ENCODE results near the gene SPATA33. TPM values are rescaled to one million over a fixed set of nuclear protein-coding genes. Genes with fewer than 3 reads are reported as not detected.

The SPATA33 gene
- total RNA-seq (2014; rRNA removed; shearing (Covaris generic)), result 0.85 and 1.0 TPM in 2 replicates
- 3.6 and 4.7 TPM in 2 replicates for polyA plus RNA-seq (2015; cell fraction: cytosol; rRNA removed)
- polyA plus RNA-seq (2015; cell fraction: nucleus; rRNA removed), result 19.0 and 21.7 TPM in 2 replicates

GRCh38 chr16:89657442-89658220, at the start of gene SPATA33, which contains the start of gene CHMP1A:
SPATA33 (plus strand) TSS chr16:89657836; CDS start chr16:89657912, 76 bp downstream.
CHMP1A (minus strand) TSS chr16:89657708; CDS start chr16:89657588, 120 bp downstream.
- DNase-seq (ENCODE audit: low read depth, low spot score), result peak; percentile 75
- in situ Hi-C loops (cut with HindIII; ENCODE audit: low pct_unique_long_range_greater_than_20kb, low sequenced_read_pairs), result no loop called here

DNA sequence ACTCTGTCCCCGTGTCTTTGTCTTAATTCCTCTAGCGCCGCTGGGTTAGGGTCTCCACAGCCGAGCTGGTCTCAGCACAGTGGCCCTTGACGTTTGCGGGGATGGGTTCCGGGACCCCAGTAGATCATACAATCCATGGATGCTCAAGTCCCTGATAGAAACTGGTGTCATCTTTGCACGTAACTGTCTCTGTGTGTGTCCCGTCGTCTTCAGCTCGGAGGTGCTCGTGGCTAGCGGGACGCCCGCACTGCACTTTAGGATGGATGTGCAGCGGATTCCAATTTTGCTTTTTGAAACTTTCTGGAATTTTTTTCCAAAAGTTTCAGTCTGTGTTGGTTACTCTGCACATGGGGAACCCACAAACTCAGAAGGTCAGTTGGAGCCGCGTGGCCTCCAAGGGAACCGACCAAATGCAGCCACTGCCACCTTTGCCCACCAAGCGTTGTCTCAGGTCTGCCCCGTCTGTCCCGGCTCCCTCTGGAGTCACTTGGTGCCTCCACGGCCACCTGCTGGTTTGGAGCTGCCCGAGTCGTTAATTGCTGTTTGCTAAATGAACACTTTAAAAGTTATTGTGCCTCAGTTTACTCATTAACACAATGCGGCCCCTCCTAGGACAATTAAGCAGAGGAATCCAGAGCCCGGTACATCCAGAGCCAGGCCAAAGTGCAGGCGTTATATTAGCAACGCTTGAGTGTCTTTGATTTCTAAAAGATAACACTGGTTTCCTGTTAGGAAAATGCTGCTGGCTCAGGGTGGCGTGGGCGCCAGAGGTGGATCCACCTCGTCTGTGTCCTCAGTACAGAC, 49.5 kb upstream of the SPATA33 start:
- in situ Hi-C loops (cut with HindIII; ENCODE audit: low pct_unique_long_range_greater_than_20kb, low sequenced_read_pairs), result no loop called here
- no peak for DNase-seq (ENCODE audit: low read depth, low spot score)

GRCh38 chr16:89610108-89610453, 47.6 kb upstream of the SPATA33 start:
- in situ Hi-C loops (cut with HindIII; ENCODE audit: low pct_unique_long_range_greater_than_20kb, low sequenced_read_pairs), result no loop called here

DNA sequence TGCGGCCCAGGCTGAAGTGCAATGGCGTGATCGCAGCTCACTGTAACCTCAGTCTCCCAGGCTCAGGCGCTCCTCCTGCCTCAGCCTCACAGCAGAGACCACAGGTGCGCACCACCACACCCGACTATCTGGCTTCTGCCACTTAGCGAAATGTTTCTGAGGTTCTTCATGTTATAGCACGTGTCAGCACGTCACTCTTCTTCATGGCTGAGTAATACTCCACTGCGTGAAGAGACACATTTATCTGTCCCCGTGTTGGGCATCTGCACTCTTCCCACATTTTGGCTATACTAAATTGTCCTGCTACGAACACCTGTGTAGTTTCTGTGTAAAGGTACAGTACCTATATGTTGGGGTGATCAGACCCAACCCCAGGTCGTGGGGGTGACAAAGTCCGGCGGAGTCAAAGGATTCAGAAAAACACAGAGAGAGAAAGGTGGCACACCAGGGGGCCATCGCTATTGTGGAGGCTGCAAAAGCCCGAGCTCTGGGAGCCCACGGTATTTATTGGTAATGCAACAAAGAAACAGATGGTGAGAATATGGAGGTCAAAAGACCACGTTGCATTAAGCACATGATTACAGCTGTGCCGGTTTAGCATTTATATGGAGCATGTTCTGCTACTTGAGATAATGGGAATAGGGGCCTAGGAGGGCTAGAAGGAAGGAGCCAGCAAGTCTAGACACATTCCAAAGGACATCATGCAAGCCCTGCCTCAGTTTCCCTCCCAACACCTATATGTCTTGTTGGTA, 45.0 kb upstream of the SPATA33 start:
- in situ Hi-C loops (cut with HindIII; ENCODE audit: low pct_unique_long_range_greater_than_20kb, low sequenced_read_pairs), result no loop called here
- no peak for DNase-seq (ENCODE audit: low read depth, low spot score)

More at GRCh38 chr16:89610108-89610453, 47.6 kb upstream of the SPATA33 start:
- DNase-seq (ENCODE audit: low read depth, low spot score), result no peak

GRCh38 chr16:89613231-89613953, 44.2 kb upstream of the SPATA33 start, which contains the start of gene DPEP1:
DPEP1 (plus strand) TSS chr16:89613642; CDS start chr16:89630411, 16,769 bp downstream.
- no peak for DNase-seq (ENCODE audit: low read depth, low spot score)
- in situ Hi-C loops (cut with HindIII; ENCODE audit: low pct_unique_long_range_greater_than_20kb, low sequenced_read_pairs), result no loop called here

DNA sequence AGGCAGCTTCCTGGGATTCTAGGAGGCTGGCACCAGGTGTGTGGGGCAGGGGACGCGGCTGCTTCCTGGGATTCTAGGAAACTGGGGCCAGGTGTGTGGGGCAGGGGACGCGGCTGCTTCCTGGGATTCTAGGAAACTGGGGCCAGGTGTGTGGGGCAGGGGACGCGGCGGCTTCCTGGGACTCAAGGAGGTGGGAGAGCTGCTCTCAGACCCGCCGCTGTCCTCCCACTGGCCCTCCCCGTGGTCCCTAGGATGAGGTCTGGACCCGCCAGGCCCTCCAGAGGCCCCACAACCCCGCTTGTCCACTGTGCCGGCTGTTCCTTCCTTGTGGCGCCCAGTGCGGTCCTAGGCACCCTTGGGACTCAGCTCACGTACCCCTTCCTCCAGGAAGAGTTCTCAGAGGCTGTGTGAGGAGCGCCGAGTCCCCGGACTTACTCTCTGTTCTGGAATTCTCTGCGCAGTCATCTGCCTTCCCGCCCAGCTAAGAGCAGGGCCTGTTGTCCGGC, 43.6 kb upstream of the SPATA33 start:
- in situ Hi-C loops (cut with HindIII; ENCODE audit: low pct_unique_long_range_greater_than_20kb, low sequenced_read_pairs), result no loop called here
- DNase-seq (ENCODE audit: low read depth, low spot score), result no peak

DNA sequence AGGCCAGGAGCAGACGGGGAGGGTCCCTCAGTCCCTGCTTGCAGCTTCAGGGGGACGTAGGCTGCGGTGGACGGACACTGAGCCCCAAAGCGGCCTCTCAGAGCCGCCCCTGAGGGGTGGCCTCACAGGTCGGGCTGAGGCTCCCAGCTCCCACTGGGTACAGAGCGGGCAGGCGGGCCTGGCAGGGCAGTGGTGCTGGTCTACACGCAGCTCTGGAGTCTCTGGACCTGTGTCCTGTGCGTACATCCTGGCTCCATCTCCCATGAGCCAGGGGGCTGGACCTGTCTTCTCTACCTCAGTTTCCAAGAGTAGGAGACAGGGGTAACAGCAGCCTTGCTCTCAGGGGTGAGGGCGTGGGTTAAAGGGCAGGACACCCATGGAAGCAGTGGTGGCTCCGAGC, 42.5 kb upstream of the SPATA33 start:
- no peak for DNase-seq (ENCODE audit: low read depth, low spot score)
- in situ Hi-C loops (cut with HindIII; ENCODE audit: low pct_unique_long_range_greater_than_20kb, low sequenced_read_pairs), result no loop called here

DNA sequence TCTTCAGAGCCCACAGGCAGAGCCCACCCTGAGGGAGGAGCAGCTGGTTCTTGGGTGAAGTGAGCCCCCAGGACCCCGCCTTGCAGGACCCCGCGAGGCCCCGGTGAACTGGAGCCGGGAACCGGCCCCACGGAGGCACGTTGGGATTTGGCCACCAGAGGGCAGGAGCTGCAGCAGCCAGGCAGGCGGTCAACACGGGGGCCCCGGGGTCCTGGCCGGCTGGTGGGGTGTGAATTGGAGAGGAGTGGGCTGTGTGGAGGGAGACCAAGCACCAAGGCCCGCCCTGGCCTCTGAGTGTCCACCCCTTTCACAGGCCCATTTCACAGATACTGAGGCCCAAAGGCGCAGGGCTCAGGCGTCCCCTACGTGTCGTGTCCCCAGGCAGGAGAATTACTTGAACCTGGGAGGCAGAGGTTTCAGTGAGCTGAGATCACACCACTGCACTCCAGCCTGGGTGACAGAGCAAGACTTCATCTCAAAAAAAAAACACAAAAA, 42.0 kb upstream of the SPATA33 start:
- in situ Hi-C loops (cut with HindIII; ENCODE audit: low pct_unique_long_range_greater_than_20kb, low sequenced_read_pairs), result no loop called here
- no peak for DNase-seq (ENCODE audit: low read depth, low spot score)

DNA sequence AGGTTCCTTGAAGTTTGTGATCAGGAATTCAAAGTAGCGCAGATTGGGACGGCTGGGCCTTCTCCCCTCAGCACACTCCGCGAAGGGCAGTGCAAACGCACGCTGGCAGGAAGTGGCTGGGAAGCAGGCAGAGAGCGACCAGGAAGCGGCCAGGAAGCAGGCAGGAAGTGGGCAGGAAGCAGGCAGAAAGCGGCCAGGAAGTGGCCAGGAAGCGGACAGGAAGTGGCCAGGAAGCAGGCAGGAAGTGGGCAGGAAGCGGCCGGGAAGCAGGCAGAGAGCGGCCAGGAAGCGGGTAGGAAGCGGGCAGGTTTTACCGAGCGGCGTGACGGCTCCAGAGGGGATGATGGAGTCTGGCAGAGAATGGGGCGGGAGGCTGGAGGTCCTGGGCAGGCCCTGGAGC, 41.0 kb upstream of the SPATA33 start:
- in situ Hi-C loops (cut with HindIII; ENCODE audit: low pct_unique_long_range_greater_than_20kb, low sequenced_read_pairs), result no loop called here
- no peak for DNase-seq (ENCODE audit: low read depth, low spot score)

- no peak for DNase-seq (ENCODE audit: low read depth, low spot score)
- in situ Hi-C loops (cut with HindIII; ENCODE audit: low pct_unique_long_range_greater_than_20kb, low sequenced_read_pairs), result no loop called here
These were observed 40.6 kb upstream of the SPATA33 start for GRCh38 chr16:89617036-89617435.

DNA sequence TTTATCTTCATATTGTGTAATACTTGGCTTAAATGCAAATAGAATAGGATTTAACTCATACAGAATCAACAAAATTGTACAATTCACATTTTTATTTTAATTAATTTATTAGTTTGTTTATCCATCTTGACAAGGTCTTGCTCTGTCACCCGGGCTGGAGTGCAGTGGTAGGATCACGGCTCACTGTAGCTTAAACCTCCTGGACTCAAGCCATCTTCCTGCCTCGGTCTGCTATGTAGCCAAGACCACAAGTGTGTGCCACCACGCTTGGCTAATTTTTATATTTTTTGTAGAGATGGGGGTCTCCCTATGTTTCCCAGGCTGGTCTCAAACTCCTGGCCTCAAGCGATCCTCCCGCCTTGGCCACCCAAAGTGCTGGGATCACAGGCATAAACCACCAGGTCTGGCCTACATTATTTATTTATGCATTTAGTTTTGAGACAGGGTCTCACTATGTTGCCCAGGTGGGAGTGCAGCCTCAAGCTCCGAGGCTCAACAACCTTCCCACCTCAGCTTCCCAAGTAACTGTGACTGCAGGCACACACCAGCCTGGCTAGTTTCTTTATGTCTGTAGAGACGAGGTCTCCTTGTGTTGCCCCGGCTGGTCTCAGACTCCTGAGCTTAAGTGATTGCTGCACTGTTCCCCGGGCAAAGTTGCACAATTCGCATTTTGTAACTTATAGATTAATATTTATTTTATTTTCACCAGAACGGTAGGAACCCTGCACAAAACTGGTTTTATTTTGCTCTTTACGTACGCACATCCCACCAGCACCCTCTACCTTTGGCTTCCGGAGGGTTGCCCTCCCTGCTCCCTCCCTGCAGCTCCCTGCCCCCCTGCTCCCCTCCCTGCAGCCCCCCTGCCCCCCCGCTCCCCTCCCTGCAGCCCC, 39.3 kb upstream of the SPATA33 start:
- in situ Hi-C loops (cut with HindIII; ENCODE audit: low pct_unique_long_range_greater_than_20kb, low sequenced_read_pairs), result no loop called here
- DNase-seq (ENCODE audit: low read depth, low spot score), result no peak

GRCh38 chr16:89619840-89620239, 37.8 kb upstream of the SPATA33 start:
- in situ Hi-C loops (cut with HindIII; ENCODE audit: low pct_unique_long_range_greater_than_20kb, low sequenced_read_pairs), result no loop called here
- DNase-seq (ENCODE audit: low read depth, low spot score), result no peak

DNA sequence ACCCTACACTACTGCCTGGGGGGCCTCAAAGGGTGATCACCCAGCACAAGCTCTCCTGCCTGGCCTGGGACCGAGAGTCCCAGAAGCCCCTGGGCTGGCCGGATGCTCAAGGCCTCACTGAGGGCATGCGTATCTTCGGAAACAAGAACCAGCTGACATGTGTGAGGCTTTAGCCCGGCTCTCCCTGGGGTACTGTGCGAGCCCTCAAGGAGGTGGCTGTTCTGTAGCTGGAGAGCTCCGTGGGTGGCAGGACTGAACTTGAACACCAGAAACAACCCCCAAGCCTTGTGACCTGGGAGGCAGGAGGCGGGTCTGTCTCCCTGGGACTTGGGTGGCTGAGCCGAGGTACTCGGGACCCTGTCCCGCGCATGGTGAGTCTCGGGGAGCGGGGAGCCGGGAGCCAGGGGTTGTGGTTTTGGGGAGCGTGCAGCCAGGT, 37.2 kb upstream of the SPATA33 start:
- in situ Hi-C loops (cut with HindIII; ENCODE audit: low pct_unique_long_range_greater_than_20kb, low sequenced_read_pairs), result no loop called here
- DNase-seq (ENCODE audit: low read depth, low spot score), result no peak

DNA sequence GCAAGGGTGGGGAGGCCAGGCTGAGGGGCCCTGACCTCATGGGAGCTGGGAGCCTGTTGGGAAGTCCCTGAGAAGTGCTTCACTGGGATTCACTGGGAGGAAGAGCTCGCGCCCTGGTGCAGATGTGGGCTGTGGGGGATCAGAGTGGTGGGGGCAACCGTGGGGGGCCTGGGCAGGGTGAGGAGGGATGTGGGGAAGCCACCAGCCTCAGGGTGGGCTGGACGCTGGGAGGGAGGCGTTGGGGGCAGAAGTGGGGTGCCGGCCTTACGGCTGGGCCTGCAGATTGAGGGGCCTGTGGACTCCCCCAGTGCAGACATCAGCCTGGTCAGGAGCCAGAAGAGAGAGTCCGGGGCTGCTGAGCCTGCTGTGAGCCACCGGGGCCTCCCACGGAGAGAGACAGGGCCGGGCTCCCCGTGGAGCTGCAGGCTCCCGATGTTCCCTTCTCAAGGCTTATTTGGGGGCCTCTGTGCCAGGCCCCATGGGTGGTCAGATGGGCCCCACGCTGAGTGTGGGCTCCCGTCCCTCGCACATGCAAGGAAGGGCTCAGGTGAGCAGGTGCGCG, 36.4 kb upstream of the SPATA33 start:
- no peak for DNase-seq (ENCODE audit: low read depth, low spot score)
- in situ Hi-C loops (cut with HindIII; ENCODE audit: low pct_unique_long_range_greater_than_20kb, low sequenced_read_pairs), result no loop called here

DNA sequence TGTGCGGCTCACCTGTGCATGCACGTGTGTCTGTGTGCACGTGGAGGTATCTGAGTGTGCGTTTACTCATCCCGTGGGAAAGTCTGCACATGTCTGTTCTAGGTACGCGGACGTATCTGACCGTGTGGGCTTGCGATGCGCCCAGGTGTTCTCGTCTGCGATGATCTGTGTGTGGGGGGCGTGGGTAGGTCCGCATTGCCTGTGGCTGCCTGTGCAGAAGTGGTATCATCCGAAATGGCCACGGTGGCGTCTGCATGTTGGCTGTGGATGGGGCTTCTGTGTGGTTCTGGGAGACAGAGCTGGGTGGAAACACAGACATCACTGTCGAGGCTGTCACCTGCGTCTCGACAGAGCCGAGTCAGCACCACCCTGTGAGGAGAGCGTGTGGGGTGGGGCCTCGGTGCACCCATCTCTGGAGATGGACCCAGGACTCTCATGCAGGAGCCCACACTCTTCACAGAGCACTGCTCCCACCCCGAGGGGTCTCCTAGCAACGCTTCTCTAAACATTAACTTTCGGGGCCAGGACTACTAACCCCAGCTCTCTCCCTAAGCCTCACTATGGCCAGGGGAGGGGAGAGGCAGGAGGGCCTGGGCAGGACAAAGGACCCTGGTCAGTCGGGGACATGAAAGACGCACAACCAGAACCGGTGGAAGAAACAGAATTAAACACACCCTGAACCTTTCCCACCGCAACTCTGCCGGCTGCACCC, 35.8 kb upstream of the SPATA33 start:
- DNase-seq (ENCODE audit: low read depth, low spot score), result no peak
- in situ Hi-C loops (cut with HindIII; ENCODE audit: low pct_unique_long_range_greater_than_20kb, low sequenced_read_pairs), result no loop called here
